K562 (cell line): ENCODE measurements around the gene KRTAP10-4.

ENCODE experiments used
- ADNP ChIP-seq: fragments of 200-800 bp; sonication (Bioruptor generic); IDR thresholded peaks from 2 replicates; pipeline ENCODE4 v1.6.1; 2016; ENCODE audit warnings: missing genetic modification characterization, missing compliant biosample characterization
- EP300 ChIP-seq: IDR thresholded peaks from 2 replicates; pipeline ENCODE4 v1.6.1; 2012; ENCODE audit warnings: low read length, improper control_type of control experiment
- FOXM1 ChIP-seq, 2 experiments: fragments of 450-650 bp in 1 of 2; sonication (generic) in 1 of 2; formaldehyde crosslinking in 1 of 2; IDR thresholded peaks; 2 replicates each; pipeline versions ENCODE4 v1.6.1 to v1.9.0; 2017 to 2022; ENCODE audit warnings: low read depth in 2 of 2, mild to moderate bottlenecking in 2 of 2, missing genetic modification reagents in 1 of 2, moderate library complexity in 1 of 2
- KLF16 ChIP-seq: IDR thresholded peaks from 2 replicates; pipeline ENCODE4 v1.6.1; 2016; ENCODE audit warnings: antibody characterized with exemption
- MXI1 ChIP-seq: IDR thresholded peaks from 2 replicates; pipeline ENCODE4 v1.6.1; 2011; ENCODE audit warnings: low read depth, mild to moderate bottlenecking, improper control_type of control experiment, low read length
- POLR2A ChIP-seq: fragments of 450-650 bp; conservative IDR thresholded peaks from 2 replicates; pipeline ENCODE4 v1.6.1; 2016
- TF ChIP-seq, protein P1 (sequence below), 2 experiments: fragments of 450-650 bp; formaldehyde crosslinking in 1 of 2; IDR thresholded peaks; 2 replicates each; pipeline versions ENCODE4 v1.4.0 to v1.6.1; 2014 to 2020; ENCODE audit warnings: mild to moderate bottlenecking in 2 of 2, borderline replicate concordance in 1 of 2, low read depth in 1 of 2
- TF ChIP-seq, protein P2 (sequence below), 3 experiments: IDR thresholded peaks in 2 of 3; conservative IDR thresholded peaks in 1 of 3; 2 replicates each; pipeline ENCODE4 v1.5.1; 2011 to 2012; ENCODE audit warnings: low read length in 3 of 3, mild to moderate bottlenecking in 3 of 3, control low read depth in 2 of 3, improper control_type of control experiment in 1 of 3, inconsistent platforms in 1 of 3, low read depth in 1 of 3, mixed read lengths in 1 of 3, moderate library complexity in 1 of 3; ENCODE audit not compliant: insufficient read depth in 2 of 3

DNA sequence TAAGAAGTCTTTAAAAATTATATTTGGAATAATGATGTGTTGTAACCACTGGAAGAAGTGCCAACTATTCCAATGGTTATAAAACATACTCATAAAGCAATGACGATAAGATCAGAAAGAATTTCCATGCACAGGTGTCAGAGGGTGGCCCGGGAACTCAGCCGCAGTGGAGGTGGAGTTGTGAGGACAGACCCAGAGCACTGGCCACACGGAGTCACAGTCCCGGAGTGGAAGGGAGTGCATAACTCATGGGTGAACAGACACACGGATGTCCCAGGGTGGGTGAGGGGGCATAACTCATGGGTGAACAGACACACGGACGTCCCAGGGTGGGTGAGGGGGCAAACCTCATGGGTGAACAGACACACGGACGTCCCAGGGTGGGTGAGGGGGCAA is 2.5 kb downstream of the KRTAP10-4 start:
- no peak for TF ChIP-seq KLF16
- no peak for TF ChIP-seq ADNP (tag)
- TF ChIP-seq POLR2A: no peak
- TF ChIP-seq EP300: no peak
- TF ChIP-seq, protein P1, sequence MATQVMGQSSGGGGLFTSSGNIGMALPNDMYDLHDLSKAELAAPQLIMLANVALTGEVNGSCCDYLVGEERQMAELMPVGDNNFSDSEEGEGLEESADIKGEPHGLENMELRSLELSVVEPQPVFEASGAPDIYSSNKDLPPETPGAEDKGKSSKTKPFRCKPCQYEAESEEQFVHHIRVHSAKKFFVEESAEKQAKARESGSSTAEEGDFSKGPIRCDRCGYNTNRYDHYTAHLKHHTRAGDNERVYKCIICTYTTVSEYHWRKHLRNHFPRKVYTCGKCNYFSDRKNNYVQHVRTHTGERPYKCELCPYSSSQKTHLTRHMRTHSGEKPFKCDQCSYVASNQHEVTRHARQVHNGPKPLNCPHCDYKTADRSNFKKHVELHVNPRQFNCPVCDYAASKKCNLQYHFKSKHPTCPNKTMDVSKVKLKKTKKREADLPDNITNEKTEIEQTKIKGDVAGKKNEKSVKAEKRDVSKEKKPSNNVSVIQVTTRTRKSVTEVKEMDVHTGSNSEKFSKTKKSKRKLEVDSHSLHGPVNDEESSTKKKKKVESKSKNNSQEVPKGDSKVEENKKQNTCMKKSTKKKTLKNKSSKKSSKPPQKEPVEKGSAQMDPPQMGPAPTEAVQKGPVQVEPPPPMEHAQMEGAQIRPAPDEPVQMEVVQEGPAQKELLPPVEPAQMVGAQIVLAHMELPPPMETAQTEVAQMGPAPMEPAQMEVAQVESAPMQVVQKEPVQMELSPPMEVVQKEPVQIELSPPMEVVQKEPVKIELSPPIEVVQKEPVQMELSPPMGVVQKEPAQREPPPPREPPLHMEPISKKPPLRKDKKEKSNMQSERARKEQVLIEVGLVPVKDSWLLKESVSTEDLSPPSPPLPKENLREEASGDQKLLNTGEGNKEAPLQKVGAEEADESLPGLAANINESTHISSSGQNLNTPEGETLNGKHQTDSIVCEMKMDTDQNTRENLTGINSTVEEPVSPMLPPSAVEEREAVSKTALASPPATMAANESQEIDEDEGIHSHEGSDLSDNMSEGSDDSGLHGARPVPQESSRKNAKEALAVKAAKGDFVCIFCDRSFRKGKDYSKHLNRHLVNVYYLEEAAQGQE (IDR thresholded peaks at IDR 0.05; ENCODE audit: borderline replicate concordance): no peak
- TF ChIP-seq, protein P1 (CRISPR knock-in tag; IDR thresholded peaks at IDR 0.05; ENCODE audit: low read depth): no peak
- TF ChIP-seq, protein P2, sequence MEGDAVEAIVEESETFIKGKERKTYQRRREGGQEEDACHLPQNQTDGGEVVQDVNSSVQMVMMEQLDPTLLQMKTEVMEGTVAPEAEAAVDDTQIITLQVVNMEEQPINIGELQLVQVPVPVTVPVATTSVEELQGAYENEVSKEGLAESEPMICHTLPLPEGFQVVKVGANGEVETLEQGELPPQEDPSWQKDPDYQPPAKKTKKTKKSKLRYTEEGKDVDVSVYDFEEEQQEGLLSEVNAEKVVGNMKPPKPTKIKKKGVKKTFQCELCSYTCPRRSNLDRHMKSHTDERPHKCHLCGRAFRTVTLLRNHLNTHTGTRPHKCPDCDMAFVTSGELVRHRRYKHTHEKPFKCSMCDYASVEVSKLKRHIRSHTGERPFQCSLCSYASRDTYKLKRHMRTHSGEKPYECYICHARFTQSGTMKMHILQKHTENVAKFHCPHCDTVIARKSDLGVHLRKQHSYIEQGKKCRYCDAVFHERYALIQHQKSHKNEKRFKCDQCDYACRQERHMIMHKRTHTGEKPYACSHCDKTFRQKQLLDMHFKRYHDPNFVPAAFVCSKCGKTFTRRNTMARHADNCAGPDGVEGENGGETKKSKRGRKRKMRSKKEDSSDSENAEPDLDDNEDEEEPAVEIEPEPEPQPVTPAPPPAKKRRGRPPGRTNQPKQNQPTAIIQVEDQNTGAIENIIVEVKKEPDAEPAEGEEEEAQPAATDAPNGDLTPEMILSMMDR (IDR thresholded peaks at IDR 0.05 in 2 of 3, conservative IDR thresholded peaks at IDR 0.05 in 1 of 3; ENCODE audit: insufficient read depth in 2 of 3, low read depth in 1 of 3, low read length in 3 of 3): no peak
- no peak for TF ChIP-seq FOXM1 (IDR thresholded peaks at IDR 0.05; ENCODE audit: low read depth)
- no peak for TF ChIP-seq FOXM1 (CRISPR knock-in tag; IDR thresholded peaks at IDR 0.05; ENCODE audit: low read depth)
- TF ChIP-seq MXI1: no peak
